ENCODE measurements around the gene C15orf39.
"Not testable (repeated sequence)": the region's sequence is repeated elsewhere in the genome, so short reads cannot be mapped to it uniquely, and the experiment has no call there.

The C15orf39 gene

GRCh38 chr15:75223688-75224087, 22.0 kb downstream of the C15orf39 start:
- Histone ChIP-seq H3K9me3 (ENCODE audit: control extremely low read depth in 1 of 5, control insufficient read depth in 4 of 5, insufficient read depth in 2 of 5, low read depth in 1 of 5, low read length in 4 of 5) (no peaks in the 10 kb centered on the region), H3K4me1 (ENCODE audit: control extremely low read depth in 1 of 4, control insufficient read depth in 4 of 4, insufficient read depth in 4 of 4, low read length in 3 of 4) (no peaks in the 10 kb centered on the region), H3K36me3 (ENCODE audit: control insufficient read depth in 4 of 4, insufficient read depth in 4 of 4, low read length in 3 of 4) (peaks cover 0 to 6% (median 0%) of the 10 kb centered on the region in 4 experiments), H3K27ac (ENCODE audit: insufficient read depth in 1 of 2, low read depth in 1 of 2, low read length in 2 of 2, poor library complexity in 1 of 2, severe bottlenecking in 2 of 2) (no peak overlapping the region), H3K27me3 (replicated peaks in 2 of 5; ENCODE audit: control insufficient read depth in 4 of 5, insufficient read depth in 5 of 5, low read length in 4 of 5) (peaks cover 0 to under 1% (median 0%) of the 10 kb centered on the region in 5 experiments), H3K4me3 (ENCODE audit: control insufficient read depth in 1 of 7, extremely low read depth in 1 of 7, insufficient read depth in 4 of 7, low read depth in 2 of 7, low read length in 6 of 7) (no peak overlapping the region)
- ChIA-PET CTCF (interaction anchor here (1.6 kb wide), 1 partner anchor 11 kb away, joined by 3 read pairs; no protein-coding TSS in a partner anchor), POLR2A (no interaction called here)
- 98% methylated on average over 5 of the region's 6 CpGs for WGBS (ENCODE audit: insufficient coverage)
- DNase-seq: no peak

- Histone ChIP-seq H3K36me3 (ENCODE audit: control insufficient read depth in 4 of 4, insufficient read depth in 4 of 4, low read length in 3 of 4) (peaks cover 0 to 6% (median 0%) of the 10 kb centered on the region in 4 experiments), H3K4me3 (ENCODE audit: control insufficient read depth in 1 of 7, extremely low read depth in 1 of 7, insufficient read depth in 4 of 7, low read depth in 2 of 7, low read length in 6 of 7) (no peak overlapping the region), H3K27me3 (replicated peaks in 2 of 5; ENCODE audit: control insufficient read depth in 4 of 5, insufficient read depth in 5 of 5, low read length in 4 of 5) (peaks cover 0 to 4% (median 0%) of the 10 kb centered on the region in 5 experiments), H3K27ac (ENCODE audit: insufficient read depth in 1 of 2, low read depth in 1 of 2, low read length in 2 of 2, poor library complexity in 1 of 2, severe bottlenecking in 2 of 2) (no peak overlapping the region), H3K9me3 (ENCODE audit: control extremely low read depth in 1 of 5, control insufficient read depth in 4 of 5, insufficient read depth in 2 of 5, low read depth in 1 of 5, low read length in 4 of 5) (no peaks in the 10 kb centered on the region), H3K4me1 (ENCODE audit: control extremely low read depth in 1 of 4, control insufficient read depth in 4 of 4, insufficient read depth in 4 of 4, low read length in 3 of 4) (no peaks in the 10 kb centered on the region)
- POLR2A ChIA-PET: no interaction called here
- 93% methylated on average over 12 of the region's 12 CpGs for WGBS (ENCODE audit: insufficient coverage)
- CTCF ChIA-PET: interaction anchor here (1.6 kb wide), 1 partner anchor 12 kb away, joined by 3 read pairs; no protein-coding TSS in a partner anchor
- DNase-seq: no peak
Measured at GRCh38 chr15:75224281-75224680, 22.6 kb downstream of the C15orf39 start.

GRCh38 chr15:75225102-75225836, 23.6 kb downstream of the C15orf39 start:
- H3K9me3 ChIP-seq (ENCODE audit: control extremely low read depth in 1 of 5, control insufficient read depth in 4 of 5, insufficient read depth in 2 of 5, low read depth in 1 of 5, low read length in 4 of 5); DNase-seq; H3K36me3 ChIP-seq (ENCODE audit: control insufficient read depth in 4 of 4, insufficient read depth in 4 of 4, low read length in 3 of 4); H3K27ac ChIP-seq (ENCODE audit: insufficient read depth in 1 of 2, low read depth in 1 of 2, low read length in 2 of 2, poor library complexity in 1 of 2, severe bottlenecking in 2 of 2); H3K27me3 ChIP-seq (replicated peaks in 2 of 5; ENCODE audit: control insufficient read depth in 4 of 5, insufficient read depth in 5 of 5, low read length in 4 of 5); CTCF ChIA-PET; H3K4me1 ChIP-seq (ENCODE audit: control extremely low read depth in 1 of 4, control insufficient read depth in 4 of 4, insufficient read depth in 4 of 4, low read length in 3 of 4); POLR2A ChIA-PET; H3K4me3 ChIP-seq (ENCODE audit: control insufficient read depth in 1 of 7, extremely low read depth in 1 of 7, insufficient read depth in 4 of 7, low read depth in 2 of 7, low read length in 6 of 7): not testable (repeated sequence)
- 100% methylated on average over 1 of the region's 10 CpGs for WGBS (ENCODE audit: insufficient coverage)

- Histone ChIP-seq H3K9me3 (ENCODE audit: control extremely low read depth in 1 of 5, control insufficient read depth in 4 of 5, insufficient read depth in 2 of 5, low read depth in 1 of 5, low read length in 4 of 5) (no peaks in the 10 kb centered on the region), H3K36me3 (ENCODE audit: control insufficient read depth in 4 of 4, insufficient read depth in 4 of 4, low read length in 3 of 4) (no peaks in the 10 kb centered on the region), H3K4me3 (ENCODE audit: control insufficient read depth in 1 of 7, extremely low read depth in 1 of 7, insufficient read depth in 4 of 7, low read depth in 2 of 7, low read length in 6 of 7) (no peak overlapping the region), H3K4me1 (ENCODE audit: control extremely low read depth in 1 of 4, control insufficient read depth in 4 of 4, insufficient read depth in 4 of 4, low read length in 3 of 4) (no peaks in the 10 kb centered on the region), H3K27me3 (replicated peaks in 2 of 5; ENCODE audit: control insufficient read depth in 4 of 5, insufficient read depth in 5 of 5, low read length in 4 of 5) (peaks cover 0 to 4% (median 0%) of the 10 kb centered on the region in 5 experiments), H3K27ac (ENCODE audit: insufficient read depth in 1 of 2, low read depth in 1 of 2, low read length in 2 of 2, poor library complexity in 1 of 2, severe bottlenecking in 2 of 2) (no peak overlapping the region)
- POLR2A ChIA-PET: no interaction called here
- CTCF ChIA-PET: no interaction called here
- DNase-seq: no peak
- WGBS (ENCODE audit: insufficient coverage): 95% methylated on average over 15 of the region's 16 CpGs
Measured at GRCh38 chr15:75225951-75226732, 24.5 kb downstream of the C15orf39 start.

GRCh38 chr15:75227112-75227511, 25.4 kb downstream of the C15orf39 start:
- CTCF ChIA-PET; DNase-seq; H3K4me3 ChIP-seq (ENCODE audit: control insufficient read depth in 1 of 7, extremely low read depth in 1 of 7, insufficient read depth in 4 of 7, low read depth in 2 of 7, low read length in 6 of 7); H3K36me3 ChIP-seq (ENCODE audit: control insufficient read depth in 4 of 4, insufficient read depth in 4 of 4, low read length in 3 of 4); H3K27me3 ChIP-seq (replicated peaks in 2 of 5; ENCODE audit: control insufficient read depth in 4 of 5, insufficient read depth in 5 of 5, low read length in 4 of 5); H3K9me3 ChIP-seq (ENCODE audit: control extremely low read depth in 1 of 5, control insufficient read depth in 4 of 5, insufficient read depth in 2 of 5, low read depth in 1 of 5, low read length in 4 of 5); H3K4me1 ChIP-seq (ENCODE audit: control extremely low read depth in 1 of 4, control insufficient read depth in 4 of 4, insufficient read depth in 4 of 4, low read length in 3 of 4); H3K27ac ChIP-seq (ENCODE audit: insufficient read depth in 1 of 2, low read depth in 1 of 2, low read length in 2 of 2, poor library complexity in 1 of 2, severe bottlenecking in 2 of 2); POLR2A ChIA-PET: not testable (repeated sequence)
- 96% methylated on average over 3 of the region's 7 CpGs for WGBS (ENCODE audit: insufficient coverage)

GRCh38 chr15:75227663-75228280, 26.1 kb downstream of the C15orf39 start:
- Histone ChIP-seq H3K9me3 (ENCODE audit: control extremely low read depth in 1 of 5, control insufficient read depth in 4 of 5, insufficient read depth in 2 of 5, low read depth in 1 of 5, low read length in 4 of 5) (no peaks in the 10 kb centered on the region), H3K36me3 (ENCODE audit: control insufficient read depth in 4 of 4, insufficient read depth in 4 of 4, low read length in 3 of 4) (no peaks in the 10 kb centered on the region), H3K27me3 (replicated peaks in 2 of 5; ENCODE audit: control insufficient read depth in 4 of 5, insufficient read depth in 5 of 5, low read length in 4 of 5) (peaks cover 0 to 4% (median 0%) of the 10 kb centered on the region in 5 experiments), H3K4me3 (ENCODE audit: control insufficient read depth in 1 of 7, extremely low read depth in 1 of 7, insufficient read depth in 4 of 7, low read depth in 2 of 7, low read length in 6 of 7) (no peak overlapping the region), H3K4me1 (ENCODE audit: control extremely low read depth in 1 of 4, control insufficient read depth in 4 of 4, insufficient read depth in 4 of 4, low read length in 3 of 4) (no peaks in the 10 kb centered on the region), H3K27ac (ENCODE audit: insufficient read depth in 1 of 2, low read depth in 1 of 2, low read length in 2 of 2, poor library complexity in 1 of 2, severe bottlenecking in 2 of 2) (no peak overlapping the region)
- CTCF ChIA-PET: no interaction called here
- 95% methylated on average over 10 of the region's 13 CpGs for WGBS (ENCODE audit: insufficient coverage)
- DNase-seq: no peak
- POLR2A ChIA-PET: no interaction called here

GRCh38 chr15:75228787-75229186, 27.1 kb downstream of the C15orf39 start:
- ChIA-PET POLR2A (no interaction called here), CTCF (no interaction called here)
- Histone ChIP-seq H3K4me1 (ENCODE audit: control extremely low read depth in 1 of 4, control insufficient read depth in 4 of 4, insufficient read depth in 4 of 4, low read length in 3 of 4) (no peaks in the 10 kb centered on the region), H3K36me3 (ENCODE audit: control insufficient read depth in 4 of 4, insufficient read depth in 4 of 4, low read length in 3 of 4) (no peaks in the 10 kb centered on the region), H3K9me3 (ENCODE audit: control extremely low read depth in 1 of 5, control insufficient read depth in 4 of 5, insufficient read depth in 2 of 5, low read depth in 1 of 5, low read length in 4 of 5) (no peaks in the 10 kb centered on the region), H3K4me3 (ENCODE audit: control insufficient read depth in 1 of 7, extremely low read depth in 1 of 7, insufficient read depth in 4 of 7, low read depth in 2 of 7, low read length in 6 of 7) (no peak overlapping the region), H3K27me3 (replicated peaks in 2 of 5; ENCODE audit: control insufficient read depth in 4 of 5, insufficient read depth in 5 of 5, low read length in 4 of 5) (peaks cover 0 to 4% (median 0%) of the 10 kb centered on the region in 5 experiments), H3K27ac (ENCODE audit: insufficient read depth in 1 of 2, low read depth in 1 of 2, low read length in 2 of 2, poor library complexity in 1 of 2, severe bottlenecking in 2 of 2) (no peak overlapping the region)
- no peak for DNase-seq
- WGBS (ENCODE audit: insufficient coverage): 92% methylated on average over 5 of the region's 9 CpGs
